Measurements from ENCODE around the gene ACAA1.
A peak's percentile ranks its signal among the peaks of the same experiment; 100 is the strongest.
"Not testable (repeated sequence)": the region's sequence is repeated elsewhere in the genome, so short reads cannot be mapped to it uniquely, and the experiment has no call there.

ACAA1 gene

DNA sequence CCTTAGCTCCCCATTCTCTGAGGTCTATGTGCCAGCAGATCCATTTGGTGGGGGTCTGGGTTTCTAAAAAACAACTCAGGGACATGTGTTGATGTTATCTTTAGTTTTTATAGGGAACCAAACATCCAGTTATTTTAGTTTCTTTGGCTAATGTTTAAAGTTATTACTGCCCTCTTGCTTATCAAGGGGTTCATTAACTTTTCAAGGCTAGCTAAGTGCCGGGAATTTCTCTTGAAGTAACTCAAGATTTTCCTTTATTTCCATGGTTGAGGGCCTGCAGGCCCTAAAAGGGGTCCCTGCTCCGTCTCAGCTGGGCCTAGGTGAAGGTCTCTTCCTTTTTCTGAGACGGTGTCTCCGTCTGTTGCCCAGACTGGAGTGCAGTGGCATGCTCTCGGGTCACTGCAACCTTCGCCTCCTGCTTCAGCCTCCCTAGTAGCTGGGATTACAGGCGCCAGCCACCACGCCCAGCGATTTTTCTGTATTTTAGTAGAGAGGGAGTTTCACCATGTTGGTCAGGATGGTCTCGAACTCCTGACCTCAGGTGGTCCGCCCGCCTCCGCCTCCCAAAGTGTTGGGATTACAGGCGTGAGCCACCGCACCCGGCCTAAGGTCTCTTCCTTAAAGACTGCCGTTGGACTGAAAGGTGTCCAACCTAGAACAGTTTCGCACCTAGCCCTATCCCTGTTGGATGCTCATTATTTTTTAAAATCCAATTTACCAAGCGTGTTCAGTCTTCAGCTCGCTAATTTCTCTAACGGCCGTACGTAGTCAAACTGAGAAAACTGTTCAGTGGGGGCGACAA, 27.1 kb upstream of the ACAA1 start:
- DNase-seq (ENCODE audit: low read depth in 1 of 2, low spot score in 1 of 2), result no peak
- in situ Hi-C loops (cut with HindIII; ENCODE audit: low pct_unique_long_range_greater_than_20kb, low sequenced_read_pairs), result no loop called here
- TF ChIP-seq JUND (IDR thresholded peaks at IDR 0.05; ENCODE audit: low read depth), result no peak

DNA sequence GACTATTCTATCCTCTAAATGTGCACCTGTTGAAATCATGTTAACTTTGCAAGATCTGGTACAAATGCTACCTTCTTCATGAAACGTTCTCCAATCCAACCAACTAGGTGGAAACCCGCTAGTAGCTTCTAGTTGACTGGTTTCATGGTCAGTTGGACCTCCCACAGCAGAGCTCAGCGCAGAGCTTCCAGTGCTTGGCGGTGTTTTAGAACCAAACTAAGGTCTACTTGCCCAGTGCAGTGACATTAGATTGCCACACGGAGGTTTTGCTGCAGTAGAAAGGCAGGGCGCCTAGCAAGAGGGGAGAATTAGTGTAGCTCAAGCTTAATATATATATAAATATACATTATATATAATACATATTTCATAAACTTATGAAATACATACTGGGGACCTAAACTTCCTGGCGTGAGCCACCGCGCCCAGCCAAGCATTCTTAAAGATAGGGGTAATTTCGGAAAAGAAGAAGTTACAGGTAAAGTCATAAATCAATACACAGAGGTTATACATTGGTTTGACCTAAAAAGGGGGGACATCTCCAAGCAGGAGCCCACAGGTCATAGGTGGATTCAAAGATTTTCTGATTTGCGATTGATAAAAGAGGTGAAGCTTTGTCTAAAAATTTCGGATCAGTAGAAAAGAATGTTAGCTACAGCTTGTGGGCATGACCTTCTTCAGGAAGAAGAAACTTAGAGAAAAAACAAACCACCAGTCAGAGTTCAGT, 26.4 kb upstream of the ACAA1 start:
- in situ Hi-C loops (cut with HindIII; ENCODE audit: low pct_unique_long_range_greater_than_20kb, low sequenced_read_pairs), result no loop called here
- DNase-seq (ENCODE audit: low read depth in 1 of 2, low spot score in 1 of 2), result peak in 1 of 2 experiments; percentile 59

DNA sequence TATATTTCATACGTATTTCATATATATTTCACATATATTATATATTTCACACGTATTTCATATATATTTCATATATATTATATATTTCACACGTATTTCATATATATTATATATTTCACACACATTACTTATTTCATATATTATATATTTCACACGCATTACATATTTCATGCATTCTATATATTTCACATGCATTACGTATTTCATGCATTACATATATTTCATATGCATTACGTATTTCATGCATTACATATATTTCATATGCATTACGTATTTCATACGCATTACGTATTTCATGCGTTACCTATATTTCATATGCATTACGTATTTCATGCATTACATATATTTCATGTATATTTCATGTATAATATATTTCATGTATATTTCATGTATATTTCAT, 23.8 kb upstream of the ACAA1 start:
- in situ Hi-C loops (cut with HindIII; ENCODE audit: low pct_unique_long_range_greater_than_20kb, low sequenced_read_pairs); DNase-seq (ENCODE audit: low read depth in 1 of 2, low spot score in 1 of 2): not testable (repeated sequence)

More for the DNA sequence above, 26.4 kb upstream of the ACAA1 start:
- no peak for TF ChIP-seq JUND (IDR thresholded peaks at IDR 0.05; ENCODE audit: low read depth)

DNA sequence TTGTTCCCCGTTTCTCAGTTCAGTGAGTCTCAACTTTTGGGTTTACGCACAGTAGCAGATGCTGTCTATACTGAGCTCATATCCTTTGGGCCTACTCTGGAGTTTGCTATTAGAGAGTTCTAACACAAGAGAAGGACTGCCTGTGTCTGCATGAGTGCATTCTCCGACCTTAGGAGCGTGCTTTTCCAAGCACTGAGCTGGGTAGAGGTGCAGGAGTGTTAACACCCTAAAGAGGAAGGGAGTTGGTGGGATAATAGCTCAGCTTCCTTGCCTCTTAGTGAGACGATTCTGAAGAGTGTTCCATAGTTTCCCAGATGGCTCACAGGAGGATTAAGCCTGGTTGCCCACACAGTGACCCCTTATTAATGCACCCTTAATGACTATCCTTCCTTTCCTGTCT, 21.5 kb upstream of the ACAA1 start:
- DNase-seq (ENCODE audit: low read depth in 1 of 2, low spot score in 1 of 2), result no peak
- in situ Hi-C loops (cut with HindIII; ENCODE audit: low pct_unique_long_range_greater_than_20kb, low sequenced_read_pairs), result no loop called here
- TF ChIP-seq JUND (IDR thresholded peaks at IDR 0.05; ENCODE audit: low read depth), result no peak

DNA sequence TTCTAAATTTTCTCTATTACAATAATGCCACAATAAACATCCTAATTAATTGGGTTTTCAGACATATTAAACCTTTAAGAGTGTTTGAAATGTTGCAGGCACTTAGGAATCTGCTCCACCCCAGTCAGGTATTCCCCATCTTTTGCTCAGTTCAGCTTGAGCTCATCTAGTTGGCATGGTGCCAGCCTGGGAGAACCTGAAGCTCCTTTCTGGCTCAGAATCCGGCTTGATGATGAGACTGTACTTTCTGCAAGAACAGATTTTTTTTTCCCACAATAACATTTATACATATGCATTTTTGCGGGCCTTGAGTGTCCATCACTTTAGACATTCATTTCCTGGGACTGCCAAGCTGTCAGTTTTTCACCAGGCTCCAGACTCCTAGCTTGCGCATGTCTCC, 20.7 kb upstream of the ACAA1 start:
- peak in 1 of 2 experiments; percentile 27 for DNase-seq (ENCODE audit: low read depth in 1 of 2, low spot score in 1 of 2)
- no peak for TF ChIP-seq JUND (IDR thresholded peaks at IDR 0.05; ENCODE audit: low read depth)
- in situ Hi-C loops (cut with HindIII; ENCODE audit: low pct_unique_long_range_greater_than_20kb, low sequenced_read_pairs), result no loop called here

DNA sequence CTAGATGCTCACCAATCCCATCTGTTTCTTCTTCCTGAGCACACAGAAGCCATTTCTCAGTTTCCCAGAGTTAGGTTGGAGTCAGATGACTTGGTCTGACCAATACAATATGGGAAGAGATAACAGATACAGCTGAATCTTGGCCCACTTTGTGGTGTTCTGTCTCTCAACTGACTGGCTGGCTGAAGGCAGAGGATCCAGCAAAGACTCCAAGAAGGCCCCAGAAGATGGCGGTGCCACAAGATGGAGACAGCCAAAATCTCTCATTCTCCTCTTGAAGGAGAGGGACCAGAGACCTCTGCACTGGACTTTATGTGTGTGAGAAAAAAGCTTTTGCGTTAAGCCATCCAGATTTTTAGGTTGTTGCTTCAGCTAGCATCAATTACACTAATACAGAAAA, 20.2 kb upstream of the ACAA1 start:
- in situ Hi-C loops (cut with HindIII; ENCODE audit: low pct_unique_long_range_greater_than_20kb, low sequenced_read_pairs), result no loop called here
- no peak for DNase-seq (ENCODE audit: low read depth in 1 of 2, low spot score in 1 of 2)
- TF ChIP-seq JUND (IDR thresholded peaks at IDR 0.05; ENCODE audit: low read depth), result no peak

DNA sequence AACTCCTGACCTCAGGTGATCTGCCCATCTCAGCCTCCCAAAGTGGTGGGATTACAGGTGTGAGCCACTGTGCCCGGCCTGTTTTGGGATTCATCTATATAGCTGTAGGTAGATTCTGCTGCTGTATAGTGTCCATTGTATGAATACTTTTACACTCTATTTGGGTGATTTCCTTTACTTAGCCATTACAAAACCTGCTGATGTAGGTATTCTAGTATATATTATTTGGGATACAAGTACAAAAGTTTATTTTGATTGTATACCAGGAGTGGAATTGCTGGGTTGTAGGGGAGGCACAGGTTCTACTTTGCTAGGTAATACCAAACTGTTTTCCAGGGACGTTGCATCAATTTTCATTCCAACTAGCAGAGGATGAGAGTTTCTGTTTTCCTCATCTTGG, 18.9 kb upstream of the ACAA1 start:
- in situ Hi-C loops (cut with HindIII; ENCODE audit: low pct_unique_long_range_greater_than_20kb, low sequenced_read_pairs), result no loop called here
- TF ChIP-seq JUND (IDR thresholded peaks at IDR 0.05; ENCODE audit: low read depth), result no peak
- no peak for DNase-seq (ENCODE audit: low read depth in 1 of 2, low spot score in 1 of 2)

DNA sequence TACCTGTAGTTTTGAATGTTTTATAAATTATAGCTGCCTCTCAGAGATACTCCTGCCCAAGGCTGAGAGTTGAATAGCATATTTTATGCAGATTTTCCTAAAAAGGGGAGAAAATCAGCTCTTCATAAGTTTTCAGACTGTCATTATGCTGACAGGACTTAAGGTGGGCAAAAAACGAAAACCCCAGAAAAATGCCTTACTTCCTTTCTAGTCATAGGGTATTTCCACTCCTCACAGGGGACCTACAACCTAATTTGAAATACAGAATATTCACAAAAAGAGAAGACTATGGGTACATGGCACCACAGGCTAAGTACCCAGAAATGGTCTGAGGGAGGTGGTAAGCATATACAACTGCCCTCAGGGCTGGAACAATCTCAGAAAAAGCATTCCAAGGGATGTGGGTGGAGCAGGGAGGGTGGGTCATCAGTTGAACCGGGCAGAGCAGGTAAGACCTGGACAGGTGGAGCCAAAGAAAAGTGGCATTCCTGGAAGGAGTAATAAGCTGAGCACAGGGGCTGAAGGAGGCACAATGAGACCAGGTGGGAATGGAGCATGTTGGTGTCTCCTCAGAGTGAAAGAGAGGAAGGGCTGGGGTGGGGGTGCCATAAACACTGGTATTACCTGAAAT, 17.8 kb upstream of the ACAA1 start:
- peak in 1 of 2 experiments; percentile 31 for DNase-seq (ENCODE audit: low read depth in 1 of 2, low spot score in 1 of 2)
- TF ChIP-seq JUND (IDR thresholded peaks at IDR 0.05; ENCODE audit: low read depth), result no peak
- in situ Hi-C loops (cut with HindIII; ENCODE audit: low pct_unique_long_range_greater_than_20kb, low sequenced_read_pairs), result no loop called here

DNA sequence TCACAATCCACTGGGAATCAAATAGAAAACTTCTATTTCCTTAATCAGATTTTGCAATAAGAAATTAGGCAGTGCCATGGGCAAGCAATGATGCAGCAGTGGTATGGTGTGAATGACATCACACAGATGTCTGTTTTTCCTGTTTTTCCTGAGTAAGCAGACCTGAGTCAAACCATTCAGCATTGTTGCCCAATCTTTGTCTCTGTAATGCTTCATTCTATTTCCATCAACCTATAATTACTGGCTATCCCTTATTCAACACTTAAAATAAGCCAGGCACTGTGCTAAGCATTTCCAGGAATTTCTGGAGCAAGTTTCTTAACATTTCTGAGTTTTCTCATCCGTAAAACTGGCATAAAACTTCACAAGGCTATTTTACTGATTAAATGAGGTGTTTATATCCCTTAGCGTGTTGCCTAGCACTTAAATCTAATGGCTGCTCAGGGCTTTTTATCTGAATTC, 17.1 kb upstream of the ACAA1 start:
- peak; percentile 25 to 87 for DNase-seq (ENCODE audit: low read depth in 1 of 2, low spot score in 1 of 2)
- no peak for TF ChIP-seq JUND (IDR thresholded peaks at IDR 0.05; ENCODE audit: low read depth)
- in situ Hi-C loops (cut with HindIII; ENCODE audit: low pct_unique_long_range_greater_than_20kb, low sequenced_read_pairs), result no loop called here

DNA sequence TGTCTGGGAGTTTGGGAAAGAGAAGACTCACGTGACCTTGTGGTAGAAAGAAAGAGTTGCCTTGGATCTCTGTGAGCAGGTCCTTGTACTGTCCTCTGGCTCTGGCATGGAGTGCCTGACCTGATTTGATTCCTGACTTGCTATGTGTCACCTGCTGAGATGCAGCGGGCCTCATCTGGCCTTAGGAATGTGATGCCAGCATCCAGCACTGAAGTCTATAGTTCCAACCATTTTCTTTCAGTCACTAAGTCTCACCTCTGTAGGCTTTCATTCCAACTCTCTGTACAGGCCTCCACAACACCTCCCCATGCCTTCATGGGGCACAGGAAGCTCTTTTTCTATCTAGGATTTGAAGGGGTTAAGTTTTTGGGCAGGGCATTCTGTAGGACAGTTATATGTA, 16.3 kb upstream of the ACAA1 start:
- no peak for TF ChIP-seq JUND (IDR thresholded peaks at IDR 0.05; ENCODE audit: low read depth)
- no peak for DNase-seq (ENCODE audit: low read depth in 1 of 2, low spot score in 1 of 2)
- in situ Hi-C loops (cut with HindIII; ENCODE audit: low pct_unique_long_range_greater_than_20kb, low sequenced_read_pairs), result no loop called here

DNA sequence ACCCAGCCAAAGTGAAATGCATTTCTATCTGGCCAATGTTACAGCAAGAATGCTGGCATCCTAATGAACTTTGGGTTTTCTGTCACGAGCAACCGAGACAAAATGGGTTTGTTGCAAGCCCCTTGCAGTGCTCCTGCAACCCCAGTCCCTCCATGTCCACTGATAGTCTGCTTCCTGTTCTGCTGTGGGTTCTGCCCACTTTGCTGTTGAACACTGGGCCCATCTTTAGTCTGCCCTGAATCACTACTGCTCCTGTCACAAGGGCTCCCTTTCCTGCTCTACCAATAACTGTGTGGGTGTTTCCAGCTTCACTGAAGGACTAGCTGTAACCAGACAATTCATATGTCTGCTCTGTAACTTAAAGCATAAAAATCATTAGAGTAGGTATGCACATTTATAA, 15.7 kb upstream of the ACAA1 start:
- TF ChIP-seq JUND (IDR thresholded peaks at IDR 0.05; ENCODE audit: low read depth), result no peak
- in situ Hi-C loops (cut with HindIII; ENCODE audit: low pct_unique_long_range_greater_than_20kb, low sequenced_read_pairs), result no loop called here
- DNase-seq (ENCODE audit: low read depth in 1 of 2, low spot score in 1 of 2), result no peak

DNA sequence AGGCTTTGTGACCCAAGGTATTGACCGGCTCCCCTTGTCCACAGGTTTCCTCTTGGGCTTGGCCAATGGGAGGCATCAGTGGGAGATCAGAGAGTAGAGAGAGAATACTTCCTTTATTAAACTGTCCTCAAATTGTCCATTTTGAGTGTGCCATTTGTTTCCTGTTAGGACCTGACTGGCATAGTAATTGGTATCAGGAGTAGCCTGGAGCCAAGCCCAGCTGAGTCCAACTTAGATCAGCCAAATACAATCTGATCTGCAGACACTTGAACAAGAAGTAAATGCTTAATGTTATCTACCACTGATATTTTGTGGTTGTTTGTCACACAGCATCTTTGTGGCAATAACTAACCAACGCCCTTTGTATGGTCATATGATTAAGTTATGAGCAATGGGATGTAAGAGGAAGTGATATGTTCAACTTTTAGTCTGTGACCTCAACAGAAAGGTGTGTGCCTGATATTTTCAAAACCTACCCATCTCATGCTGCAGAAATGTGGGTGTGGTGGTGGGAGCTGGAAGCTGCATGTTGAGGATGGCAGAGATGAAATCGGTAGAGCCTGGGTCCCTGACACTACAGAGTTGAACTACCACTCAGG, 14.8 kb upstream of the ACAA1 start:
- DNase-seq (ENCODE audit: low read depth in 1 of 2, low spot score in 1 of 2), result no peak
- in situ Hi-C loops (cut with HindIII; ENCODE audit: low pct_unique_long_range_greater_than_20kb, low sequenced_read_pairs), result no loop called here
- no peak for TF ChIP-seq JUND (IDR thresholded peaks at IDR 0.05; ENCODE audit: low read depth)

All from T47D (cell line).